ENCODE data around the gene MYO3B. TPM values are rescaled to one million over a fixed set of nuclear protein-coding genes. Genes with fewer than 3 reads are reported as not detected.
"Not testable (repeated sequence)": the region's sequence is repeated elsewhere in the genome, so short reads cannot be mapped to it uniquely, and the experiment has no call there.

Gene MYO3B
- polyA plus RNA-seq, 4 donors: 7.9 to 9.3 (median 8.7) TPM

- no peak for DNase-seq (ENCODE audit: low read depth in 4 of 4, low spot score in 2 of 4)
These were observed 30.0 kb downstream of the MYO3B start for GRCh38 chr2:170207901-170208300.

- no peak for DNase-seq (ENCODE audit: low read depth in 4 of 4, low spot score in 2 of 4)
These were observed 31.0 kb downstream of the MYO3B start for GRCh38 chr2:170208967-170209366.

DNA sequence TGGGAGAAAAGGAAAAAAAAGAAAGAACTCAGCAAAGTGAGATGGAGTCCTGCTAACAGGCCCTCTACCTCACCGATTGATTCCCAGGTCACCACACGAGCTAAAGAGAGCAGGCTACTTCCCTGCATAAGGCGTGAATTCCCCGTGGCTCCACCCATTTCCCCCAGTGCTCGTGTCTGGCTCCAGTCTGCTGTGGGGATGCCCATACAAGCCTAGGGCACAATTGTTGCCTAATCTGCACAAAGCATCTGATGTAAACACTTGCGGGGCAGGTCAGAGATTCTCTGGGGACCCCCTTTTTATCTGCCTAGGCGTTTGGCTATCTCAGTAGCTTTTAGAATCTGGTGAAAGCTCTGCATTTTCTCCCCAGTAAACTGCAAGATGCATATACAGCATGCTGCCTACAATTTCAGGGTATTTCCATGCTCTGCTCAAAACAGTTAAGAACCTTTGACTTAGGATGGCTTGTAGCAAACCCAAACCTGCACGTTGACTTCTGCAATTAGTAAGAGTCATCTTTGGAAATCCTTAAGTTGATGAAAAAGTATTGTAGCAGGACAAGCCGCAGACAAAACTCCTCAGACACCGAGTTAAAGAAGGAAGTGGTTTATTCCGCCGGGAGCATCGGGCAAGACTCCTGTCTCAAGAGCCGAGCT lies 34.8 kb downstream of the MYO3B start:
- DNase-seq (ENCODE audit: low read depth in 4 of 4, low spot score in 2 of 4): no peak

GRCh38 chr2:170213281-170213625 lies 35.3 kb downstream of the MYO3B start:
- DNase-seq (ENCODE audit: low read depth in 4 of 4, low spot score in 2 of 4): not testable (repeated sequence)

DNA sequence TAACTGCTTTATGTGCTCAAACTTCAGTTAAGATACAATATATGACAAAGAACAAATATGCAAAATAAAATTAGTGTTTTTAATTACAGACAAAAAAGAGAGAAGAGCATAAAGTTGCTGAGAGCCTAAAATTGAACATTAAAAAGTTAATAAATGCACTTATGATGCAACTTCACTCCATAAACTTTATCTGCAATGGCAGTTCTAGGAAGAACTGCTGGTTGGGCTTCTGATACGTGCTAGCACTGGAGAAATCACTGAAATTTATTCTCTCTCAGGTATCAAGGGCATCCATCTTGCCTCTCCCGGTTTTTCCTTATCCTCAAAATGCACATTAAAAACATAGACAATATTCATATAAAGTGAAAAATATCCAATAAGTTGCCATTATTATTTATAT lies 35.7 kb downstream of the MYO3B start:
- no peak for DNase-seq (ENCODE audit: low read depth in 4 of 4, low spot score in 2 of 4)

GRCh38 chr2:170214309-170214948 lies 36.5 kb downstream of the MYO3B start:
- DNase-seq (ENCODE audit: low read depth in 4 of 4, low spot score in 2 of 4): no peak

DNA sequence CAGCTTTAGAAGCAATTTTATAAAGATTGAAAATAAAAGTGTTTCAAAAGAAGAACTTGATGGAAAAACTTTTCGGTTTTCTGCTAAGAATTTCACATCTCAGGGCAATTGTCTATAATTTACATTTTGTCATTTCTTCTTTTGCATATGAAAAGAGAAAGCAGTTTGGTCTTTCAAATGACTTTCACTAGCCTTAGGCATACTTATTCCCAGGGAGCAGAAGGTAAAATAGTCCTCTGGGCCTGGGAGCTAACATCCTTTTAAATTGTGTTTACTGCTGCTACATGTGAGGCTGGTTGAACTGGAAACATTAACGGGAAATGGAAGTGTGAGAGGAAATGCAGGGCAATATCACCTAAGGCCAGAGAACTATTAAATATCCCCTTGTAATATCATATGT lies 37.1 kb downstream of the MYO3B start:
- DNase-seq (ENCODE audit: low read depth in 4 of 4, low spot score in 2 of 4): no peak

- no peak for DNase-seq (ENCODE audit: low read depth in 4 of 4, low spot score in 2 of 4)
These were observed 38.5 kb downstream of the MYO3B start for GRCh38 chr2:170216428-170216827.

- no peak for DNase-seq (ENCODE audit: low read depth in 4 of 4, low spot score in 2 of 4)
These were observed 39.0 kb downstream of the MYO3B start for GRCh38 chr2:170216981-170217380.

DNA sequence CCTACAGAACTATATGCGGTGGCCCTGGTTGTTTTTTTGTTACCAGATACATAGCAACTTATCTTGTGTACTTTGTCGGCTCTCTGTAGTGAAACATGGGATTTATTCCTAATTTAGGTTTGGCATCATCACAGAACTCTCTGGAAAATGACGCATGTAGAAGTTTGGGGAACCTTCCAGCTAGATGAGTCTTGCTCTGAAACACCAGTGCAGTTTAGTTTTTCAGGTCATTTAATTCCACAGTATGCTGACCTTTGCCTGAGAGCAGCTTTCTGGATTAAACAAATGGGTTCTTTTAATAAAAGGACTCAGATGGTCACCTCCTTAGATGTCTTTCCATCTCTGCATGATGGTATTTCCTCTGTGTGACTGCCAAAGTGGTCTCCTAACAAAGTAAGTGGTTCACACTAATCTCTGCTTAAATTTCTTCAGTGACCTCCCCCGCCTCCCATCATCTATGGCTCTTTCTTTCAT lies 39.9 kb downstream of the MYO3B start:
- DNase-seq (ENCODE audit: low read depth in 4 of 4, low spot score in 2 of 4): no peak

DNA sequence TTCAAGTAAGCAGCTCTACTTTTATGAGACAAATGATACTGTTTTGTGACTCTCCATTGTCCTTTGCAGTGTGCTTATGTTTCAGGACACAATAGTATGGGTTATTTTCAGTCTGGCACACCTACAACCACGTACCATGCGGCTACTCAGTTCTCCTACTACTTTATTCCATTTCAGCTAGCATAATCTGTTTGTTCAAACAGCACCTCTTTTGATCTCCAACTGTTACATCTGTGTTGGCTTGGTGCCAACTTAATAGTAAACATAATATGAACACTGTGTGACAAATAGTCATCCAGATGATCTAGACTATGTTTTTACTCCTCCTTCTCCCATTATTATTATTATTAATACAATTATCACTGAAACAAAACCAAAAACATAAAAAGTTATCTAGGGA lies 40.5 kb downstream of the MYO3B start:
- DNase-seq (ENCODE audit: low read depth in 4 of 4, low spot score in 2 of 4): no peak

- no peak for DNase-seq (ENCODE audit: low read depth in 4 of 4, low spot score in 2 of 4)
These were observed 41.0 kb downstream of the MYO3B start for GRCh38 chr2:170218931-170219330.

GRCh38 chr2:170221317-170222288 lies 43.7 kb downstream of the MYO3B start:
- no peak for DNase-seq (ENCODE audit: low read depth in 4 of 4, low spot score in 2 of 4)

DNA sequence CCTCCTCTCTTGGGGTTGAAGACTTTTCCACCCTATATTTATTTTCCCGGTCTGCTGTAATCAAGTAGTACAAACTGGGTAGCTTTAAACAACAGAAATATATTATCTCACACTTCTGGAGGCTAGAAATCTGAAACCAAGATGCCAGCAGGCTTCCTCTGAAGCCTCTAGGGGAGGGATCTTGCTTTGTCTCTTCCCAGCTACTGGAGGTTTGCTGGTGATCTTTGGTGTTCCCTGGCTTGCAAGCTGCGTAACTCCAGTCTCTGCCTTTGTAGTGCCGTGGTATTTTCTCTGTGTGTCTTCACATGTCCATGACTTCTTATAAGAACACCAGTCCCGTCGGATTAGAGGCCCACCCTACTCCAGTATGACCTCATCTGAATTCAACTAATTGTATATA lies 44.4 kb downstream of the MYO3B start:
- no peak for DNase-seq (ENCODE audit: low read depth in 4 of 4, low spot score in 2 of 4)

- no peak for DNase-seq (ENCODE audit: low read depth in 4 of 4, low spot score in 2 of 4)
These were observed 44.9 kb downstream of the MYO3B start for GRCh38 chr2:170222842-170223241.

GRCh38 chr2:170224692-170225294 lies 46.8 kb downstream of the MYO3B start:
- DNase-seq (ENCODE audit: low read depth in 4 of 4, low spot score in 2 of 4): no peak

GRCh38 chr2:170226216-170226615 lies 48.3 kb downstream of the MYO3B start:
- DNase-seq (ENCODE audit: low read depth in 4 of 4, low spot score in 2 of 4): no peak

GRCh38 chr2:170227507-170227947 lies 49.6 kb downstream of the MYO3B start:
- DNase-seq (ENCODE audit: low read depth in 4 of 4, low spot score in 2 of 4): no peak

GRCh38 chr2:170227951-170228350 lies 50.0 kb downstream of the MYO3B start:
- DNase-seq (ENCODE audit: low read depth in 4 of 4, low spot score in 2 of 4): no peak

GRCh38 chr2:170228429-170228828 lies 50.5 kb downstream of the MYO3B start:
- no peak for DNase-seq (ENCODE audit: low read depth in 4 of 4, low spot score in 2 of 4)

GRCh38 chr2:170229125-170229524 lies 51.2 kb downstream of the MYO3B start:
- DNase-seq (ENCODE audit: low read depth in 4 of 4, low spot score in 2 of 4): no peak
